Ovary (tissue), 3 donors: ENCODE data around the gene INO80C.

Experiments
- POLR2A ChIP-seq: fragments of 450-650 bp; IDR thresholded peaks from one replicate; pipeline ENCODE4 v1.6.1; 2017; ENCODE audit warnings: antibody characterized with exemption, mild to moderate bottlenecking, moderate library complexity
- TF ChIP-seq, protein P1 (sequence below), 3 donors: fragments of 450-650 bp in 2 of 3; fragments of 200-600 bp in 1 of 3; IDR thresholded peaks; one replicate each; pipeline versions ENCODE4 v1.5.1 to v1.8.0; 2016 to 2022; ENCODE audit warnings: antibody characterized with exemption in 3 of 3, mild to moderate bottlenecking in 1 of 3
- donor health status: DM: no; HTN: no; CAD: no.

DNA sequence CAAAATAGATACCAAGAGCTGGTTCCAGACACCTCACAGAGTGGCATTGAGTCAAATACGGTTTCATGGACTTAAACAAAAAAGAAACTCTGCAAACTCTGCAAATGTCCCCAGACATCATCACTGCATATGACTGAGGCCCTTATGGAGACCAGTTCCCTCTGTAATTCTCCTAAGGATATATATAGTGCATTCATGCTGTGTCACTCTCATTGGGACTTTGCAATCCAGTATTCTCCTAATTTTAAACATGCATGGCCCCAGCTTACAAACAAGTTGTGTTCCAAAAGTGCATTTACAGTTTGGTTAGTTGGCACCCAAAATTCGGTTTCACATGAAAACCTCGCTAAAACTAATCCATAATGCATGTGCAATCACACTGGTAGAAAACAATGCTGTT, 18.6 kb upstream of the INO80C start:
- TF ChIP-seq, protein P1, sequence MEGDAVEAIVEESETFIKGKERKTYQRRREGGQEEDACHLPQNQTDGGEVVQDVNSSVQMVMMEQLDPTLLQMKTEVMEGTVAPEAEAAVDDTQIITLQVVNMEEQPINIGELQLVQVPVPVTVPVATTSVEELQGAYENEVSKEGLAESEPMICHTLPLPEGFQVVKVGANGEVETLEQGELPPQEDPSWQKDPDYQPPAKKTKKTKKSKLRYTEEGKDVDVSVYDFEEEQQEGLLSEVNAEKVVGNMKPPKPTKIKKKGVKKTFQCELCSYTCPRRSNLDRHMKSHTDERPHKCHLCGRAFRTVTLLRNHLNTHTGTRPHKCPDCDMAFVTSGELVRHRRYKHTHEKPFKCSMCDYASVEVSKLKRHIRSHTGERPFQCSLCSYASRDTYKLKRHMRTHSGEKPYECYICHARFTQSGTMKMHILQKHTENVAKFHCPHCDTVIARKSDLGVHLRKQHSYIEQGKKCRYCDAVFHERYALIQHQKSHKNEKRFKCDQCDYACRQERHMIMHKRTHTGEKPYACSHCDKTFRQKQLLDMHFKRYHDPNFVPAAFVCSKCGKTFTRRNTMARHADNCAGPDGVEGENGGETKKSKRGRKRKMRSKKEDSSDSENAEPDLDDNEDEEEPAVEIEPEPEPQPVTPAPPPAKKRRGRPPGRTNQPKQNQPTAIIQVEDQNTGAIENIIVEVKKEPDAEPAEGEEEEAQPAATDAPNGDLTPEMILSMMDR (IDR thresholded peaks at IDR 0.05), result no peak
- TF ChIP-seq POLR2A, result no peak
